Endothelial cell of umbilical vein (primary cell): ENCODE results near the gene HMHB1. TPM values are rescaled to one million over a fixed set of nuclear protein-coding genes. Genes with fewer than 3 reads are reported as not detected.
A peak's percentile ranks its signal among the peaks of the same experiment; 100 is the strongest.

ENCODE experiments used
- BruUV-seq: library from RNA; stranded (reverse); fragments of 400-500 nt; replicated peaks from 2 replicates; lab custom pipeline; 2021; lab: Mats Ljungman, UMichigan
- CTCF ChIA-PET: fragments of 300-600, 350-600 bp; sonication (Branson Sonifier 250); formaldehyde crosslinking; loops from one replicate; lab custom pipeline; 2021; ENCODE audit warnings: antibody characterized with exemption, inconsistent platforms; lab: Charles Lee
- POLR2A ChIA-PET: fragments of 300-600, 350-600 bp; sonication (Branson Sonifier 250); formaldehyde crosslinking; loops from one replicate; lab custom pipeline; 2021; ENCODE audit warnings: antibody characterized with exemption, inconsistent platforms; lab: Charles Lee
- DNase-seq: peaks from one replicate; pipeline ENCODE4 v3.0.0-alpha.2; 2011; ENCODE audit warnings: low read depth, low spot score
- FAIRE-seq: peaks from 2 replicates; lab custom pipeline; 2011; peaks lifted over from hg19 to GRCh38; lab: Jason Lieb, UNC
- H2AFZ ChIP-seq: 2 replicates; pipeline ENCODE4 v1.6.0; 2012; ENCODE audit warnings: low read depth, low read length, control low read depth, inconsistent platforms
- H3K27ac ChIP-seq: 2 replicates; pipeline ENCODE4 v1.5.1; 2011; ENCODE audit warnings: low read depth, mild to moderate bottlenecking, control low read depth, low read length, moderate library complexity; ENCODE audit not compliant: insufficient read depth
- H3K27me3 ChIP-seq, 2 experiments: 2 replicates each; pipeline versions ENCODE4 v1.6.0 to v1.6.1; 2011; ENCODE audit warnings: low read length in 2 of 2, mixed read lengths in 1 of 2; ENCODE audit not compliant: control insufficient read depth in 2 of 2, insufficient read depth in 2 of 2
- H3K36me3 ChIP-seq, 2 experiments: 2 replicates in 1 of 2; 3 replicates in 1 of 2; pipeline ENCODE4 v1.5.1; 2011; ENCODE audit warnings: low read length in 2 of 2, mild to moderate bottlenecking in 1 of 2, moderate library complexity in 1 of 2; ENCODE audit not compliant: control insufficient read depth in 2 of 2, insufficient read depth in 2 of 2; ENCODE audit errors: extremely low read depth in 1 of 2
- H3K4me1 ChIP-seq: 3 replicates; pipeline ENCODE4 v1.5.1; 2011; ENCODE audit warnings: mild to moderate bottlenecking, low read length; ENCODE audit not compliant: control insufficient read depth, insufficient read depth; ENCODE audit errors: extremely low read depth
- H3K4me2 ChIP-seq: 2 replicates; pipeline ENCODE4 v1.6.1; 2011; ENCODE audit warnings: low read length, control low read depth, mixed read lengths; ENCODE audit not compliant: insufficient read depth
- H3K4me3 ChIP-seq, 3 experiments: fragments of 200-600 bp in 1 of 3; sonication (generic), shearing (Covaris generic) in 1 of 3; replicated peaks in 1 of 3; 2 replicates each; pipeline ENCODE4 v1.5.1; 2011 to 2016; ENCODE audit warnings: control low read depth in 3 of 3, low read length in 3 of 3, mild to moderate bottlenecking in 2 of 3, inconsistent platforms in 1 of 3, low read depth in 1 of 3, moderate library complexity in 1 of 3; ENCODE audit not compliant: insufficient read depth in 1 of 3
- H3K79me2 ChIP-seq: 2 replicates; pipeline ENCODE4 v1.6.0; 2012; ENCODE audit warnings: low read length, inconsistent platforms; ENCODE audit not compliant: control insufficient read depth, insufficient read depth
- H3K9ac ChIP-seq: replicated peaks from 2 replicates; pipeline ENCODE3; 2011; ENCODE audit warnings: low read length, control low read depth; ENCODE audit not compliant: insufficient read depth; ENCODE audit errors: extremely low read depth
- H3K9me1 ChIP-seq: replicated peaks from 3 replicates; pipeline ENCODE4 v1.6.0; 2011; ENCODE audit warnings: mild to moderate bottlenecking, low read length; ENCODE audit not compliant: control insufficient read depth, insufficient read depth; ENCODE audit errors: extremely low read depth
- H3K9me3 ChIP-seq: replicated peaks from 2 replicates; pipeline ENCODE4 v1.5.1; 2012; ENCODE audit warnings: low read length, inconsistent platforms; ENCODE audit not compliant: control insufficient read depth, insufficient read depth
- H4K20me1 ChIP-seq: replicated peaks from 2 replicates; pipeline ENCODE3; 2011; ENCODE audit warnings: mild to moderate bottlenecking, low read length; ENCODE audit not compliant: control insufficient read depth, insufficient read depth; ENCODE audit errors: extremely low read depth
- EZH2 ChIP-seq: IDR thresholded peaks from 2 replicates; pipeline ENCODE4 v1.6.1; 2012; ENCODE audit warnings: borderline replicate concordance, low read depth, mild to moderate bottlenecking, moderate library complexity, low read length, inconsistent platforms; ENCODE audit not compliant: severe bottlenecking
- FOS ChIP-seq: IDR thresholded peaks from 2 replicates; pipeline ENCODE4 v1.6.1; 2011; ENCODE audit warnings: mild to moderate bottlenecking, low read length, moderate library complexity, borderline replicate concordance; ENCODE audit not compliant: insufficient read depth
- GATA2 ChIP-seq: IDR thresholded peaks from 2 replicates; pipeline ENCODE4 v1.7.0; 2011; ENCODE audit warnings: low read depth, mild to moderate bottlenecking, moderate library complexity, mixed read lengths, low read length; ENCODE audit not compliant: insufficient read length, insufficient read depth
- JUN ChIP-seq: IDR thresholded peaks from 2 replicates; pipeline ENCODE4 v1.6.1; 2011; ENCODE audit warnings: borderline replicate concordance, low read depth; ENCODE audit not compliant: insufficient read length, insufficient read depth
- MYC ChIP-seq: IDR thresholded peaks from one replicate; pipeline ENCODE4 v1.6.1; 2011; ENCODE audit warnings: mild to moderate bottlenecking, low read depth, low read length
- POLR2A ChIP-seq: IDR thresholded peaks from 2 replicates; pipeline ENCODE4 v1.6.1; 2012; ENCODE audit warnings: low read depth, mild to moderate bottlenecking, control low read depth, low read length
- POLR2AphosphoS5 ChIP-seq: IDR thresholded peaks from 2 replicates; pipeline ENCODE4 v1.6.1; 2012; ENCODE audit warnings: low read depth, mild to moderate bottlenecking, control low read depth, low read length, moderate library complexity; ENCODE audit not compliant: insufficient read depth
- dilution Hi-C: fragments of 300-500 bp; cut with MboI; formaldehyde crosslinking; loops from one replicate; pipeline ENCODE4 v1.15.0; 2019; ENCODE audit warnings: low sequenced_read_pairs; ENCODE audit not compliant: extremely low pct_ligation_motif_present
- intact Hi-C: fragments of 100-400 bp; cut with micrococcal nuclease; formaldehyde crosslinking; loops from one replicate; pipeline ENCODE4 v1.10.0; 2022
- polyA plus RNA-seq, 4 experiments: library from polyadenylated mRNA; depleted of rRNA in 3 of 4; stranded (reverse) in 3 of 4; unstranded in 1 of 4; fragments of >200 nt; gene quantifications; 2 replicates each; pipeline versions ENCODE4 v1.2.1 to v1.2.3, GENCODE V29; 2011 to 2012; ENCODE audit warnings: missing spikeins in 1 of 4
- total RNA-seq: library from RNA; stranded (reverse); gene quantifications from 2 replicates; pipeline ENCODE4 v1.2.3, GENCODE V29; 2021
- TF ChIP-seq, protein P1 (sequence below): IDR thresholded peaks from 2 replicates; pipeline ENCODE4 v1.6.1; 2011; ENCODE audit not compliant: insufficient read depth, insufficient read length
- TF ChIP-seq, protein P2 (sequence below), 2 donors: IDR thresholded peaks; 1 replicate in 1 of 2; 2 replicates in 1 of 2; pipeline ENCODE4 v1.5.1; 2011; ENCODE audit warnings: low read length in 2 of 2, mild to moderate bottlenecking in 2 of 2, moderate library complexity in 2 of 2, control low read depth in 1 of 2, inconsistent platforms in 1 of 2, low read depth in 1 of 2; ENCODE audit not compliant: insufficient read depth in 1 of 2; ENCODE audit errors: extremely low read depth in 1 of 2

Gene HMHB1
- total and polyA plus RNA-seq, 2 donors (not counting 3 experiments of a cell fraction or from before 2014, with no cell fraction given): not detected

DNA sequence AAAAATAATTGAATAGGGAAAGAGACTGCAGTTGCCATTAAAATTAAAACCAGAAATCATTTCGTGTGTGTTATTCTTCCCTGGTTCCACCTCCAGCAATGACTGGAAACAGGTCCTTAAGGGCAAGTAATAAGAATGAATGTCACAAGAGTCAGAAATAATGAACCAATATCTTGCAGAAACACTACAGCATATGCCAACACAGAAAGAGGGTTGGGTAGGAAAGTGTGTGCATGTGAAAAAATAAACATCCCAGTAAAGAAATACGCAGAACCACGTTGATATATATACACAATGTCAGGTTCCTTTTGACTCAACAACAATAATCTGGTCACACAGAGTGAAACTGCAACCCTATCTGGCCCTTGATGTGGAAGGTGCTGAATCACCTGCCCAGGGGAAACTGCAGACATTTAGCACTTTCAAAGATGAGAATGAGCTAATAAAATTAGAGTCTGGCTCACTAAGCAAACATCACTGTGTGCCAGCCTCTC is 15.0 kb downstream of the HMHB1 start:
- no peak overlapping the region for H3K27ac ChIP-seq
- POLR2A ChIA-PET: no interaction called here
- H3K27me3 ChIP-seq: no peaks in the 10 kb centered on the region
- no peak for FAIRE-seq
- H3K4me3 ChIP-seq: no peak overlapping the region
- DNase-seq: peak; percentile 15
- no peak for TF ChIP-seq POLR2A
- no peak for TF ChIP-seq MYC
- TF ChIP-seq, protein P1, sequence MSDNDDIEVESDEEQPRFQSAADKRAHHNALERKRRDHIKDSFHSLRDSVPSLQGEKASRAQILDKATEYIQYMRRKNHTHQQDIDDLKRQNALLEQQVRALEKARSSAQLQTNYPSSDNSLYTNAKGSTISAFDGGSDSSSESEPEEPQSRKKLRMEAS: no peak
- no peak for TF ChIP-seq JUN
- no peak for TF ChIP-seq FOS
- no peak for TF ChIP-seq EZH2
- no peaks in the 10 kb centered on the region for H4K20me1 ChIP-seq
- H3K9me1 ChIP-seq: no peaks in the 10 kb centered on the region
- intact Hi-C loops (loop anchor here (5.0 kb wide), 2 partner anchors 630 to 1110 kb away; no protein-coding TSS in a partner anchor), dilution Hi-C loops (no loop called here)
- peak overlapping the region; percentile 6 for H2AFZ ChIP-seq
- H3K4me1 ChIP-seq: no peaks in the 10 kb centered on the region
- H3K36me3 ChIP-seq: no peaks in the 10 kb centered on the region
- H3K9me3 ChIP-seq: no peaks in the 10 kb centered on the region
- no peak overlapping the region for H3K4me2 ChIP-seq
- no peak overlapping the region for H3K9ac ChIP-seq
- no TSS peak for BruUV-seq
- no peaks in the 10 kb centered on the region for H3K79me2 ChIP-seq
- CTCF ChIA-PET: interaction anchor here (1.1 to 4.2 kb wide), 4 partner anchors 141 to 906 kb away, joined by 3 to 29 read pairs (median 4); partner anchors contain the start of gene NR3C1

DNA sequence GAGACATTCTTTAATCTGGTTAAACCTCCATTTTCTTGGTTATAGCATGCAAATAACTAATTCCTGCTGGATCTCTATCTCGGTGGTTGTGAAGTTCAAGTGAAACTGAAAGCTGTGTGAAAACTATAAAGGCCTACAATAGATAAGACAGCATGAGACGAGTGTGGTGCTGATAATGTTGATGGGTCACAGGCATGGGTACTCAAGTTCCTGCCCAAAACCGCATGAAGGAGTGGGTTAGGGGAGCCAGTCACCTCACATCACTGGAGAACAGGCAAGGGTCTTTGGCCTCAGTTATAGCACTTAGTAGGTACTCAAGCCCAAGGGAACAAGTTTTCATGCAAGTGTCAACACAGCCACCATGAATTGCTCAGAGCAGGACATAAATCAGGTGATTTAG is 16.7 kb downstream of the HMHB1 start:
- ChIA-PET CTCF (interaction anchor here (1.2 to 2.3 kb wide), 4 partner anchors 139 to 826 kb away, joined by 3 to 10 read pairs (median 4); no protein-coding TSS in a partner anchor), POLR2A (no interaction called here)
- Histone ChIP-seq H4K20me1 (no peaks in the 10 kb centered on the region), H3K4me3 (no peak overlapping the region), H2AFZ (no peak overlapping the region), H3K27me3 (no peaks in the 10 kb centered on the region), H3K9ac (no peak overlapping the region), H3K27ac (no peak overlapping the region), H3K9me3 (no peaks in the 10 kb centered on the region), H3K4me2 (no peak overlapping the region), H3K4me1 (no peaks in the 10 kb centered on the region), H3K36me3 (no peaks in the 10 kb centered on the region), H3K9me1 (no peaks in the 10 kb centered on the region), H3K79me2 (no peaks in the 10 kb centered on the region)
- FAIRE-seq (no peak), DNase-seq (no peak)
- dilution Hi-C loops: no loop called here
- TF ChIP-seq, protein P1: no peak
- no peak for TF ChIP-seq POLR2AphosphoS5
- TF ChIP-seq GATA2: no peak
- TF ChIP-seq FOS: no peak
- no peak for TF ChIP-seq MYC
- no peak for TF ChIP-seq JUN
- TF ChIP-seq POLR2A: no peak
- TF ChIP-seq, protein P2, sequence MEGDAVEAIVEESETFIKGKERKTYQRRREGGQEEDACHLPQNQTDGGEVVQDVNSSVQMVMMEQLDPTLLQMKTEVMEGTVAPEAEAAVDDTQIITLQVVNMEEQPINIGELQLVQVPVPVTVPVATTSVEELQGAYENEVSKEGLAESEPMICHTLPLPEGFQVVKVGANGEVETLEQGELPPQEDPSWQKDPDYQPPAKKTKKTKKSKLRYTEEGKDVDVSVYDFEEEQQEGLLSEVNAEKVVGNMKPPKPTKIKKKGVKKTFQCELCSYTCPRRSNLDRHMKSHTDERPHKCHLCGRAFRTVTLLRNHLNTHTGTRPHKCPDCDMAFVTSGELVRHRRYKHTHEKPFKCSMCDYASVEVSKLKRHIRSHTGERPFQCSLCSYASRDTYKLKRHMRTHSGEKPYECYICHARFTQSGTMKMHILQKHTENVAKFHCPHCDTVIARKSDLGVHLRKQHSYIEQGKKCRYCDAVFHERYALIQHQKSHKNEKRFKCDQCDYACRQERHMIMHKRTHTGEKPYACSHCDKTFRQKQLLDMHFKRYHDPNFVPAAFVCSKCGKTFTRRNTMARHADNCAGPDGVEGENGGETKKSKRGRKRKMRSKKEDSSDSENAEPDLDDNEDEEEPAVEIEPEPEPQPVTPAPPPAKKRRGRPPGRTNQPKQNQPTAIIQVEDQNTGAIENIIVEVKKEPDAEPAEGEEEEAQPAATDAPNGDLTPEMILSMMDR (IDR thresholded peaks at IDR 0.05; ENCODE audit: extremely low read depth in 1 of 2, insufficient read depth in 1 of 2, low read depth in 1 of 2, low read length in 2 of 2): no peak
- TF ChIP-seq EZH2: no peak
- BruUV-seq: no TSS peak
- intact Hi-C loops: loop anchor here (5.0 kb wide), 2 partner anchors 631 to 1111 kb away; no protein-coding TSS in a partner anchor
